Panc1 (cell line): ENCODE measurements around the gene ITGA4. TPM values are rescaled to one million over a fixed set of nuclear protein-coding genes. Genes with fewer than 3 reads are reported as not detected.

Source experiments
- ATAC-seq: fragments of 200-7000 bp; cut with Tn5 transposase; 2 replicates; pipeline ENCODE4 v1.9.1; 2020; ENCODE audit warnings: mild to moderate bottlenecking, moderate library complexity
- BruUV-seq: library from RNA; stranded (reverse); fragments of 400-500 nt; replicated peaks from 2 replicates; lab custom pipeline; 2021; lab: Mats Ljungman, UMichigan
- CTCF ChIA-PET: fragments of 300-600 bp; sonication (Branson Sonifier 250); formaldehyde crosslinking; loops from one replicate; lab custom pipeline; 2022; ENCODE audit warnings: antibody characterized with exemption; lab: Charles Lee
- POLR2A ChIA-PET: fragments of 300-600 bp; sonication (Branson Sonifier 250); formaldehyde crosslinking; loops from one replicate; lab custom pipeline; 2022; ENCODE audit warnings: antibody characterized with exemption; lab: Charles Lee
- DNase-seq: peaks from one replicate; pipeline ENCODE4 v3.0.0-alpha.2; 2010; ENCODE audit warnings: low read depth, low spot score
- H3K27ac ChIP-seq: 2 replicates; pipeline ENCODE4 v1.5.1; 2011; ENCODE audit warnings: mild to moderate bottlenecking, low read length, inconsistent platforms
- H3K27me3 ChIP-seq: fragments of 200-500 bp; sonication (Bioruptor generic); 2 replicates; pipeline ENCODE4 v1.6.0; 2014; ENCODE audit warnings: low read length, inconsistent platforms; ENCODE audit not compliant: control insufficient read depth, insufficient read depth
- H3K36me3 ChIP-seq: fragments of 200-500 bp; sonication (Bioruptor generic); 2 replicates; pipeline ENCODE4 v1.5.1; 2014; ENCODE audit warnings: inconsistent platforms, mild to moderate bottlenecking, low read length, moderate library complexity; ENCODE audit not compliant: control insufficient read depth, insufficient read depth
- H3K4me1 ChIP-seq: 2 replicates; pipeline ENCODE4 v1.5.1; 2011; ENCODE audit warnings: inconsistent platforms, mild to moderate bottlenecking, low read length, moderate library complexity; ENCODE audit not compliant: control insufficient read depth, insufficient read depth
- H3K4me3 ChIP-seq, 2 experiments: 2 replicates each; pipeline ENCODE4 v1.5.1; 2011 to 2012; ENCODE audit warnings: low read depth in 2 of 2, low read length in 2 of 2, mild to moderate bottlenecking in 2 of 2, inconsistent platforms in 1 of 2, moderate library complexity in 1 of 2
- H3K9me3 ChIP-seq: fragments of 200-500 bp; sonication (Bioruptor generic); 2 replicates; pipeline ENCODE4 v1.5.1; 2014; ENCODE audit warnings: low read depth, mild to moderate bottlenecking, inconsistent platforms, low read length, moderate library complexity; ENCODE audit not compliant: control insufficient read depth, insufficient read depth
- CTCF ChIP-seq: fragments of 450-650 bp; IDR thresholded peaks from 2 replicates; pipeline ENCODE4 v1.5.1; 2017; ENCODE audit warnings: mild to moderate bottlenecking
- POLR2AphosphoS5 ChIP-seq: IDR thresholded peaks from 2 replicates; pipeline ENCODE4 v1.6.1; 2012; ENCODE audit warnings: mild to moderate bottlenecking, low read depth, low read length, moderate library complexity
- REST ChIP-seq, 2 experiments: IDR thresholded peaks; 2 replicates each; pipeline ENCODE4 v1.6.1; 2011 to 2012; ENCODE audit warnings: low read depth in 2 of 2, control low read depth in 1 of 2, low read length in 1 of 2, mild to moderate bottlenecking in 1 of 2, moderate library complexity in 1 of 2; ENCODE audit not compliant: insufficient read depth in 1 of 2
- SIN3A ChIP-seq: IDR thresholded peaks from 2 replicates; pipeline ENCODE4 v1.6.1; 2012; ENCODE audit warnings: low read depth, mild to moderate bottlenecking, low read length, moderate library complexity, borderline replicate concordance; ENCODE audit not compliant: insufficient read depth
- TCF7L2 ChIP-seq: IDR thresholded peaks from 2 replicates; pipeline ENCODE4 v1.6.1; 2011; ENCODE audit warnings: mild to moderate bottlenecking, low read depth, low read length, inconsistent platforms
- in situ Hi-C: cut with HindIII; loops from 2 replicates; pipeline ENCODE4 v1.10.0; 2016; ENCODE audit warnings: low sequenced_read_pairs, low pct_unique_long_range_greater_than_20kb
- intact Hi-C: fragments of 100-400 bp; cut with micrococcal nuclease; formaldehyde crosslinking; loops from one replicate; pipeline ENCODE4 v1.10.0; 2022; ENCODE audit not compliant: unreplicated experiment
- total RNA-seq: library from RNA; stranded (reverse); gene quantifications from one replicate; pipeline ENCODE4 v1.2.1, GENCODE V29; 2021; ENCODE audit not compliant: unreplicated experiment

The ITGA4 gene
- total RNA-seq, 1 experiment from 2014 or later: 0.36 TPM

GRCh38 chr2:181461056-181461997 lies 4.1 kb downstream of the ITGA4 start:
- TF ChIP-seq POLR2AphosphoS5 (no peak), TCF7L2 (no peak), SIN3A (no peak), REST (IDR thresholded peaks at IDR 0.05; ENCODE audit: insufficient read depth in 1 of 2, low read depth in 2 of 2, low read length in 1 of 2) (no peak), CTCF (no peak)
- Histone ChIP-seq H3K36me3 (no peaks in the 10 kb centered on the region), H3K27ac (no peak overlapping the region), H3K4me3 (no peak overlapping the region), H3K27me3 (no peaks in the 10 kb centered on the region), H3K9me3 (no peaks in the 10 kb centered on the region), H3K4me1 (no peaks in the 10 kb centered on the region)
- ChIA-PET CTCF (no interaction called here), POLR2A (no interaction called here)
- intact Hi-C loops: loop anchor here (10.0 kb wide), 1 partner anchor 1337 kb away; no protein-coding TSS in a partner anchor
- in situ Hi-C loops: no loop called here
- no peak for DNase-seq
- ATAC-seq: no peak
- BruUV-seq: no TSS peak

GRCh38 chr2:181462033-181462432 lies 4.8 kb downstream of the ITGA4 start:
- Histone ChIP-seq H3K4me1 (no peaks in the 10 kb centered on the region), H3K27me3 (no peaks in the 10 kb centered on the region), H3K9me3 (no peaks in the 10 kb centered on the region), H3K27ac (no peak overlapping the region), H3K36me3 (no peaks in the 10 kb centered on the region), H3K4me3 (no peak overlapping the region)
- in situ Hi-C loops: no loop called here
- POLR2A ChIA-PET: no interaction called here
- DNase-seq (no peak), ATAC-seq (no peak)
- CTCF ChIA-PET: no interaction called here
- no TSS peak for BruUV-seq
- TF ChIP-seq TCF7L2: no peak
- TF ChIP-seq SIN3A: no peak
- TF ChIP-seq CTCF: no peak
- no peak for TF ChIP-seq POLR2AphosphoS5
- no peak for TF ChIP-seq REST (IDR thresholded peaks at IDR 0.05; ENCODE audit: insufficient read depth in 1 of 2, low read depth in 2 of 2, low read length in 1 of 2)
- intact Hi-C loops: loop anchor here (10.0 kb wide), 1 partner anchor 1337 kb away; no protein-coding TSS in a partner anchor
